22Rv1 (cell line): Measurements from ENCODE around the gene SNRPA.

Experiments used
- CTCF ChIP-seq: fragments of 450-650 bp; IDR thresholded peaks from 2 replicates; pipeline ENCODE4 v1.5.1; 2017; ENCODE audit warnings: mild to moderate bottlenecking
- ZFX ChIP-seq: fragments of 450-650 bp; IDR thresholded peaks from 2 replicates; pipeline ENCODE4 v1.6.1; 2017; ENCODE audit warnings: antibody characterized with exemption, borderline replicate concordance

DNA sequence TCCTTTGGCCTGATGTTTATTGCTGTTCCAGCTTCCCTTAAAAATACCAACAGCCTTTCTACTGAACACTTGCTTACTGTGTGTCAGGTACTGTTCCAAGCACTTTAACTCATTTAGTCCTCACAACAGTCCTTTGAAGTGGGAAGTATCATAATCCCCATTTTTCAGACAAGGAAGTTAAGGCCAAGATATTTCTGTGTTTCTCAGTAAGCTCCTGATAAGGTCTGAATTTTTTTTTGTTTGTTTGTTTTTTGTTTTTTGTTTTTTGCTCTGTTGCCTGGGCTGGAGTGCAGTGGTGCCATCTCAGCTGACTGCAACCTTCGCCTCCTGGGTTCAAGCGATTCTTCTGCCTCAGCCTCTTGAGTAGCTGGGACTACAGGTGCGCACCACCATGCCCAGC is 7.5 kb downstream of the SNRPA start:
- TF ChIP-seq CTCF, result no peak
- TF ChIP-seq ZFX, result no peak
